HCT116 (cell line): ENCODE data around the gene PRKN. TPM values are rescaled to one million over a fixed set of nuclear protein-coding genes. Genes with fewer than 3 reads are reported as not detected.

Experiments
- ATAC-seq: fragments of 200-7000 bp; cut with Tn5 transposase; 2 replicates; pipeline ENCODE4 v1.9.1; 2020; ENCODE audit warnings: mild to moderate bottlenecking, moderate library complexity
- BruUV-seq: library from RNA; stranded (reverse); fragments of 400-500 nt; replicated peaks from 2 replicates; lab custom pipeline; 2021; lab: Mats Ljungman, UMichigan
- CTCF ChIA-PET: fragments of 300-600 bp; sonication (Branson Sonifier 250); formaldehyde crosslinking; loops from one replicate; lab custom pipeline; 2021; ENCODE audit warnings: antibody characterized with exemption; lab: Charles Lee
- POLR2A ChIA-PET: fragments of 300-600, 350-600 bp; sonication (Branson Sonifier 250); formaldehyde crosslinking; loops from one replicate; lab custom pipeline; 2021; ENCODE audit warnings: antibody characterized with exemption; lab: Charles Lee
- RAD21 ChIA-PET, 2 experiments: fragments of 300-600 bp; sonication (Branson Sonifier 250); formaldehyde crosslinking; loops; one replicate each; lab custom pipeline; 2023; ENCODE audit warnings: low total read pairs in 2 of 2; ENCODE audit not compliant: uncharacterized antibody in 2 of 2, unreplicated experiment in 2 of 2, low non-redundant PET in 1 of 2; lab: Charles Lee
- DNase-seq: peaks from one replicate; pipeline ENCODE4 v3.0.0-alpha.2; 2010; ENCODE audit warnings: low read depth, low spot score
- H2AFZ ChIP-seq: fragments of 200-600 bp; shearing (Covaris generic), sonication (generic); 2 replicates; pipeline ENCODE4 v1.6.1; 2017; ENCODE audit warnings: low read depth, mixed run types, mixed read lengths, antibody characterized with exemption, low read length; ENCODE audit not compliant: poor library complexity, severe bottlenecking
- H3K27ac ChIP-seq: 2 replicates; pipeline ENCODE4 v1.5.1; 2012; ENCODE audit warnings: low read depth, low read length
- H3K27me3 ChIP-seq: fragments of 200-600 bp; sonication (generic); 2 replicates; pipeline ENCODE4 v1.6.1; 2016; ENCODE audit warnings: mixed run types, low read length, mixed read lengths; ENCODE audit not compliant: insufficient read depth
- H3K36me3 ChIP-seq, 2 experiments: fragments of 200-500 bp in 1 of 2; fragments of 200-600 bp in 1 of 2; sonication (Bioruptor generic) in 1 of 2; sonication (generic) in 1 of 2; 2 replicates each; pipeline versions ENCODE4 v1.5.1 to v1.6.1; 2014 to 2016; ENCODE audit warnings: low read length in 2 of 2, inconsistent platforms in 1 of 2, mixed read lengths in 1 of 2, mixed run types in 1 of 2; ENCODE audit not compliant: insufficient read depth in 2 of 2, control insufficient read depth in 1 of 2
- H3K4me1 ChIP-seq, 2 experiments: fragments of 200-600 bp in 1 of 2; sonication (generic) in 1 of 2; 2 replicates each; pipeline versions ENCODE4 v1.5.1 to v1.6.1; 2012 to 2017; ENCODE audit warnings: low read length in 2 of 2, inconsistent platforms in 1 of 2, mild to moderate bottlenecking in 1 of 2, mixed read lengths in 1 of 2, mixed run types in 1 of 2, moderate library complexity in 1 of 2; ENCODE audit not compliant: insufficient read depth in 2 of 2, control insufficient read depth in 1 of 2
- H3K4me2 ChIP-seq: fragments of 200-600 bp; sonication (generic); 2 replicates; pipeline ENCODE4 v1.6.1; 2017; ENCODE audit warnings: mixed run types, low read length, mixed read lengths
- H3K4me3 ChIP-seq, 2 experiments: fragments of 200-600 bp in 1 of 2; sonication (generic) in 1 of 2; replicated peaks in 1 of 2; 2 replicates each; pipeline ENCODE4 v1.5.1; 2011 to 2016; ENCODE audit warnings: low read length in 2 of 2, control low read depth in 1 of 2, low read depth in 1 of 2, mild to moderate bottlenecking in 1 of 2, mixed read lengths in 1 of 2, mixed run types in 1 of 2
- H3K79me2 ChIP-seq: fragments of 200-600 bp; sonication (generic); 2 replicates; pipeline ENCODE4 v1.6.1; 2017; ENCODE audit warnings: mild to moderate bottlenecking, mixed run types, low read length, moderate library complexity, mixed read lengths; ENCODE audit not compliant: insufficient read depth
- H3K9ac ChIP-seq: fragments of 200-600 bp; sonication (generic); 2 replicates; pipeline ENCODE4 v1.6.1; 2016; ENCODE audit warnings: low read length, mixed read lengths
- H3K9me2 ChIP-seq: fragments of 200-600 bp; sonication (generic), shearing (Covaris generic); 2 replicates; pipeline ENCODE4 v1.6.1; 2017; ENCODE audit warnings: mixed run types, mild to moderate bottlenecking, moderate library complexity; ENCODE audit not compliant: insufficient read depth
- H3K9me3 ChIP-seq, 2 experiments: fragments of 200-500 bp in 1 of 2; fragments of 200-600 bp in 1 of 2; sonication (Bioruptor generic) in 1 of 2; sonication (generic) in 1 of 2; 2 replicates each; pipeline ENCODE4 v1.6.1; 2014 to 2017; ENCODE audit warnings: low read length in 2 of 2, mixed read lengths in 2 of 2, inconsistent platforms in 1 of 2, low read depth in 1 of 2, mild to moderate bottlenecking in 1 of 2, mixed run types in 1 of 2, moderate library complexity in 1 of 2; ENCODE audit not compliant: control insufficient read depth in 1 of 2, insufficient read depth in 1 of 2
- H4K20me1 ChIP-seq: fragments of 200-600 bp; sonication (generic), shearing (Covaris generic); 2 replicates; pipeline ENCODE4 v1.6.1; 2017; ENCODE audit warnings: mixed run types, mild to moderate bottlenecking, moderate library complexity; ENCODE audit not compliant: insufficient read depth
- CEBPB ChIP-seq: IDR thresholded peaks from 2 replicates; pipeline ENCODE4 v1.6.1; 2012; ENCODE audit warnings: low read depth
- CTCF ChIP-seq, 3 experiments: fragments of 200-600 bp in 1 of 3; sonication (generic) in 1 of 3; IDR thresholded peaks in 2 of 3; conservative IDR thresholded peaks in 1 of 3; 2 replicates each; pipeline ENCODE4 v1.5.1; 2012 to 2017; ENCODE audit warnings: low read depth in 2 of 3, low read length in 2 of 3, antibody characterized with exemption in 1 of 3, borderline replicate concordance in 1 of 3, control low read depth in 1 of 3, mild to moderate bottlenecking in 1 of 3, mixed read lengths in 1 of 3, mixed run types in 1 of 3, moderate library complexity in 1 of 3; ENCODE audit not compliant: insufficient read depth in 1 of 3
- EGR1 ChIP-seq: IDR thresholded peaks from 2 replicates; pipeline ENCODE4 v1.6.1; 2012; ENCODE audit warnings: low read depth
- ELF1 ChIP-seq: IDR thresholded peaks from 2 replicates; pipeline ENCODE4 v1.6.1; 2012; ENCODE audit warnings: low read depth, borderline replicate concordance
- EZH2 ChIP-seq: fragments of 200-600 bp; sonication (generic); IDR thresholded peaks from 2 replicates; pipeline ENCODE4 v1.6.1; 2017; ENCODE audit warnings: antibody characterized with exemption, mixed run types
- EZH2phosphoT487 ChIP-seq: fragments of 200-600 bp; IDR thresholded peaks from 2 replicates; pipeline ENCODE4 v1.6.1; 2018; ENCODE audit warnings: antibody characterized with exemption, borderline replicate concordance
- POLR2A ChIP-seq: IDR thresholded peaks from 2 replicates; pipeline ENCODE4 v1.7.0; 2011; ENCODE audit warnings: borderline replicate concordance; ENCODE audit not compliant: insufficient read depth, insufficient read length; ENCODE audit errors: extremely low read depth
- POLR2AphosphoS5 ChIP-seq: IDR thresholded peaks from 2 replicates; pipeline ENCODE4 v1.6.1; 2011; ENCODE audit warnings: mild to moderate bottlenecking, low read depth, low read length, moderate library complexity
- REST ChIP-seq: IDR thresholded peaks from 2 replicates; pipeline ENCODE4 v1.6.1; 2012; ENCODE audit warnings: low read depth
- SIN3A ChIP-seq: IDR thresholded peaks from 2 replicates; pipeline ENCODE4 v1.6.1; 2012; ENCODE audit warnings: low read depth
- SP1 ChIP-seq: IDR thresholded peaks from 2 replicates; pipeline ENCODE4 v1.6.1; 2012; ENCODE audit warnings: low read depth
- YY1 ChIP-seq: IDR thresholded peaks from 2 replicates; pipeline ENCODE4 v1.6.1; 2011; ENCODE audit warnings: low read length, low read depth, moderate library complexity, mild to moderate bottlenecking; ENCODE audit not compliant: insufficient replicate concordance; ENCODE audit errors: extremely low read depth
- ZBTB33 ChIP-seq: IDR thresholded peaks from 2 replicates; pipeline ENCODE4 v1.6.1; 2011; ENCODE audit warnings: mild to moderate bottlenecking, low read length, moderate library complexity; ENCODE audit not compliant: insufficient replicate concordance; ENCODE audit errors: extremely low read depth
- ZNF274 ChIP-seq: fragments of 200-500 bp; sonication (Bioruptor generic); IDR thresholded peaks from 2 replicates; pipeline ENCODE4 v1.6.1; 2014; ENCODE audit warnings: mild to moderate bottlenecking, low read depth, low read length, inconsistent platforms
- intact Hi-C: fragments of 100-400 bp; cut with micrococcal nuclease; formaldehyde crosslinking; loops from 2 replicates; pipeline ENCODE4 v1.10.0; 2022
- total RNA-seq: library from RNA; stranded (reverse); gene quantifications from one replicate; pipeline ENCODE4 v1.2.1, GENCODE V29; 2021; ENCODE audit not compliant: unreplicated experiment

Gene PRKN
- total RNA-seq, 1 experiment from 2014 or later = 2.6 TPM

- POLR2A ChIA-PET = no interaction called here
- Histone ChIP-seq H3K4me3 (no peak overlapping the region), H3K4me1 (no peaks in the 10 kb centered on the region), H3K79me2 (no peaks in the 10 kb centered on the region), H3K4me2 (no peak overlapping the region), H3K9me3 (no peaks in the 10 kb centered on the region), H2AFZ (no peak overlapping the region), H3K9ac (no peak overlapping the region), H3K9me2 (no peaks in the 10 kb centered on the region), H3K36me3 (no peaks in the 10 kb centered on the region), H3K27ac (no peak overlapping the region), H3K27me3 (no peaks in the 10 kb centered on the region), H4K20me1 (no peaks in the 10 kb centered on the region)
- RAD21 ChIA-PET = no interaction called here
- CTCF ChIA-PET = no interaction called here
- DNase-seq (no peak), ATAC-seq (no peak)
- intact Hi-C loops = no loop called here
- BruUV-seq = no TSS peak
- TF ChIP-seq YY1 (no peak), SIN3A (no peak), ELF1 (no peak), EZH2 (no peak), CTCF (IDR thresholded peaks at IDR 0.05 in 2 of 3, conservative IDR thresholded peaks at IDR 0.05 in 1 of 3; ENCODE audit: borderline replicate concordance in 1 of 3, insufficient read depth in 1 of 3, low read depth in 2 of 3, low read length in 2 of 3) (no peak), REST (no peak), POLR2AphosphoS5 (no peak), POLR2A (no peak), EGR1 (no peak), SP1 (no peak), ZNF274 (no peak), CEBPB (no peak), ZBTB33 (no peak), EZH2phosphoT487 (no peak)
Observed at GRCh38 chr6:161545741-161546140, 1181.8 kb downstream of the PRKN start.
